ENCODE results near the gene NDRG3. TPM values are rescaled to one million over a fixed set of nuclear protein-coding genes. Genes with fewer than 3 reads are reported as not detected.
A peak's percentile ranks its signal among the peaks of the same experiment; 100 is the strongest.

The NDRG3 gene
- total RNA-seq, 1 experiment from 2014 or later, result 23.6 TPM

DNA sequence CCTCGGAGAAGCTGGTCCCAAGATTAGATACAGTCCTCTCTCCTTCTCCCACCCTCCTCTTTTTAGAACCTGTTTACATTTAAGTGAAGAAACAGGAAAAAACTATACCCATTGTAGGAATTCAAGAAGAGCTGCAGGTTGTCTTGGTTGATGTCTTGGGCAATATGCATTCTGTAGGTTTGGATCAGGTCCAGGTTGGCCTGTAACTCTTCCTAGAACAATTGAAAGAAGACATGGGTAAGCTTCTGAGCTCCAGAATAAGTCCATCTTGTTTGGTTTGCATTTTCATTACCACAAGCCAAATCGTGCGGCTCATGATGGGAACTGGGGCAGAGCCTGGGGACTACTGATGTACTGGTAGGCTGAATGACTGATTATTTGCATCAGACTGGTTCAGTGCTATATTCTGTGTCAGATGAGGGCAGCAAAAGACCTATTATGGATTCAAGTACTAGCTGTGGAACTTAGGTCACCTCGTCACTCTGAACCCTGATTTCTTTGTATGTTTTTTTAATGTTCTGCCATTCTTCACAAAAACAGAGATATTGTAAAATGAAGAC lies 79.6 kb downstream of the NDRG3 start:
- Mint-ChIP-seq H3K4me1 (no peaks in the 10 kb centered on the region), H3K27me3 (ENCODE audit: low read depth) (no peaks in the 10 kb centered on the region)

More for the DNA sequence above, 79.6 kb downstream of the NDRG3 start:
- Histone ChIP-seq H4K8ac (replicated peaks; ENCODE audit: insufficient read length, low read depth, low read length) (no peak overlapping the region), H3K9ac (ENCODE audit: extremely low read depth, insufficient read length, low read length) (no peak overlapping the region), H2BK20ac (ENCODE audit: low read depth, low read length, poor library complexity, severe bottlenecking) (no peak overlapping the region), H3K4me1 (ENCODE audit: insufficient read depth, low read length) (no peaks in the 10 kb centered on the region), H2BK15ac (ENCODE audit: low read depth, low read length) (no peak overlapping the region), H3K27me3 (ENCODE audit: insufficient read depth, low read length) (no peaks in the 10 kb centered on the region; the same call in 1 of the 2 replicates), H3K23me2 (ENCODE audit: insufficient read length, low read depth, low read length, poor library complexity, severe bottlenecking) (no peaks in the 10 kb centered on the region), H3T11ph (ENCODE audit: low read length) (no peak overlapping the region), H3K79me1 (ENCODE audit: insufficient read depth, low read depth, low read length, poor library complexity, severe bottlenecking) (no peaks in the 10 kb centered on the region), H3K18ac (ENCODE audit: insufficient read length, low read depth, low read length) (no peak overlapping the region), H3K9me3 (ENCODE audit: control insufficient read depth, low read depth, low read length) (no peaks in the 10 kb centered on the region), H2BK5ac (ENCODE audit: insufficient read length, low read length) (no peak overlapping the region), H3K4me2 (ENCODE audit: insufficient read depth, insufficient read length, low read length) (no peak overlapping the region), H3K4ac (ENCODE audit: low read depth, low read length) (no peak overlapping the region), H2AK5ac (ENCODE audit: insufficient read length, low read length) (no peak overlapping the region), H3K79me2 (ENCODE audit: insufficient read depth, low read length) (no peaks in the 10 kb centered on the region), H4K20me1 (ENCODE audit: control insufficient read depth, insufficient read depth, insufficient read length) (peaks cover 3% of the 10 kb centered on the region), H2AFZ (ENCODE audit: low read length) (no peak overlapping the region), H2BK120ac (ENCODE audit: low read depth, low read length, poor library complexity, severe bottlenecking) (no peak overlapping the region), H4K91ac (ENCODE audit: insufficient read length, low read depth, low read length) (no peak overlapping the region), H2BK12ac (ENCODE audit: insufficient read length, low read depth, low read length) (no peak overlapping the region), H4K5ac (ENCODE audit: insufficient read length, low read depth, low read length) (no peak overlapping the region), H3K14ac (ENCODE audit: insufficient read depth, low read length) (no peak overlapping the region), H3K23ac (ENCODE audit: insufficient read length, low read depth, low read length) (no peak overlapping the region), H3K56ac (ENCODE audit: insufficient read length, low read depth, low read length) (no peak overlapping the region), H3K27ac (ENCODE audit: insufficient read length, low read depth, low read length) (no peak overlapping the region)
- Mint-ChIP-seq H3K27ac (no peak overlapping the region), H3K36me3 (ENCODE audit: insufficient read depth in 1 of 3, low read depth in 3 of 3) (peaks cover 0 to 18% (median 0%) of the 10 kb centered on the region in 3 experiments; a peak in 4 of 7 replicates), H3K9me3 (no peaks in the 10 kb centered on the region), H3K4me3 (no peak overlapping the region)
- whole genome bisulfite sequencing (ENCODE audit: extremely low coverage, insufficient read length, low lambda C conversion rate), result no CpG with 5 or more reads among the region's 4 CpGs
- DNase-seq, result no peak
- TF ChIP-seq, protein P1, sequence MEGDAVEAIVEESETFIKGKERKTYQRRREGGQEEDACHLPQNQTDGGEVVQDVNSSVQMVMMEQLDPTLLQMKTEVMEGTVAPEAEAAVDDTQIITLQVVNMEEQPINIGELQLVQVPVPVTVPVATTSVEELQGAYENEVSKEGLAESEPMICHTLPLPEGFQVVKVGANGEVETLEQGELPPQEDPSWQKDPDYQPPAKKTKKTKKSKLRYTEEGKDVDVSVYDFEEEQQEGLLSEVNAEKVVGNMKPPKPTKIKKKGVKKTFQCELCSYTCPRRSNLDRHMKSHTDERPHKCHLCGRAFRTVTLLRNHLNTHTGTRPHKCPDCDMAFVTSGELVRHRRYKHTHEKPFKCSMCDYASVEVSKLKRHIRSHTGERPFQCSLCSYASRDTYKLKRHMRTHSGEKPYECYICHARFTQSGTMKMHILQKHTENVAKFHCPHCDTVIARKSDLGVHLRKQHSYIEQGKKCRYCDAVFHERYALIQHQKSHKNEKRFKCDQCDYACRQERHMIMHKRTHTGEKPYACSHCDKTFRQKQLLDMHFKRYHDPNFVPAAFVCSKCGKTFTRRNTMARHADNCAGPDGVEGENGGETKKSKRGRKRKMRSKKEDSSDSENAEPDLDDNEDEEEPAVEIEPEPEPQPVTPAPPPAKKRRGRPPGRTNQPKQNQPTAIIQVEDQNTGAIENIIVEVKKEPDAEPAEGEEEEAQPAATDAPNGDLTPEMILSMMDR (conservative IDR thresholded peaks at IDR 0.05), result peak; percentile 20; the same call in 1 of the 3 replicates
